MM.1S (cell line): ENCODE data around the gene HS6ST3.
"Not testable (repeated sequence)": the region's sequence is repeated elsewhere in the genome, so short reads cannot be mapped to it uniquely, and the experiment has no call there.

ENCODE experiments used
- DNase-seq: peaks from one replicate; pipeline ENCODE4 v3.0.0-alpha.2; 2015
- H2AFZ ChIP-seq: fragments of 300-600 bp; sonication (generic); 2 replicates; pipeline ENCODE4 v1.6.0; 2016; ENCODE audit warnings: antibody characterized with exemption, low read length
- H3F3A ChIP-seq: fragments of 300-600 bp; sonication (generic); 2 replicates; pipeline ENCODE4 v1.6.1; 2016; ENCODE audit warnings: mild to moderate bottlenecking, antibody characterized with exemption, low read length, moderate library complexity, mixed read lengths; ENCODE audit not compliant: insufficient read depth
- H3K27ac ChIP-seq: fragments of 300-600 bp; sonication (generic); 2 replicates; pipeline ENCODE4 v1.5.1; 2016; ENCODE audit warnings: mild to moderate bottlenecking, low read length
- H3K27me3 ChIP-seq: fragments of 300-600 bp; sonication (generic); replicated peaks from 2 replicates; pipeline ENCODE4 v1.6.0; 2016; ENCODE audit warnings: low read length; ENCODE audit not compliant: insufficient read depth
- H3K36me3 ChIP-seq: fragments of 300-600 bp; sonication (generic); replicated peaks from 2 replicates; pipeline ENCODE4 v1.6.1; 2016; ENCODE audit warnings: mild to moderate bottlenecking, low read length, mixed read lengths; ENCODE audit not compliant: insufficient read depth
- H3K4me1 ChIP-seq: fragments of 300-600 bp; sonication (generic); 2 replicates; pipeline ENCODE4 v1.6.1; 2016; ENCODE audit warnings: low read length, mixed read lengths
- H3K4me2 ChIP-seq: fragments of 300-600 bp; sonication (generic); 2 replicates; pipeline ENCODE4 v1.6.0; 2016; ENCODE audit warnings: low read depth, low read length
- H3K4me3 ChIP-seq: fragments of 300-600 bp; sonication (generic); 2 replicates; pipeline ENCODE4 v1.5.1; 2016; ENCODE audit warnings: low read length, mixed read lengths
- H3K79me2 ChIP-seq: fragments of 300-600 bp; sonication (generic); 2 replicates; pipeline ENCODE4 v1.6.1; 2016; ENCODE audit warnings: mixed run types, low read length, mixed read lengths
- H3K9ac ChIP-seq: fragments of 300-600 bp; sonication (generic); 2 replicates; pipeline ENCODE4 v1.6.1; 2016; ENCODE audit warnings: low read length, mixed read lengths
- H3K9me2 ChIP-seq: fragments of 300-600 bp; sonication (generic); replicated peaks from 2 replicates; pipeline ENCODE4 v1.6.1; 2016; ENCODE audit warnings: mild to moderate bottlenecking, low read length, mixed read lengths; ENCODE audit not compliant: insufficient read depth
- H3K9me3 ChIP-seq: fragments of 300-600 bp; sonication (generic); replicated peaks from 2 replicates; pipeline ENCODE4 v1.6.1; 2016; ENCODE audit warnings: mild to moderate bottlenecking, low read length, mixed read lengths; ENCODE audit not compliant: insufficient read depth
- H4K20me1 ChIP-seq: fragments of 300-600 bp; sonication (generic); 2 replicates; pipeline ENCODE4 v1.6.1; 2016; ENCODE audit warnings: mild to moderate bottlenecking, low read length, moderate library complexity, mixed read lengths; ENCODE audit not compliant: insufficient read depth
- EZH2 ChIP-seq: fragments of 300-600 bp; sonication (generic); optimal IDR thresholded peaks from 2 replicates; pipeline ENCODE3; 2017; ENCODE audit warnings: low read depth, mild to moderate bottlenecking, antibody characterized with exemption, low read length, mixed read lengths
- EZH2phosphoT487 ChIP-seq: fragments of 300-600 bp; sonication (generic); IDR thresholded peaks from 2 replicates; pipeline ENCODE4 v1.6.1; 2018; ENCODE audit warnings: antibody characterized with exemption, low read length
- TF ChIP-seq, protein P1 (sequence below): fragments of 300-600 bp; sonication (generic); IDR thresholded peaks from 2 replicates; pipeline ENCODE4 v1.5.1; 2016; ENCODE audit warnings: antibody characterized with exemption, low read length, mixed read lengths

Gene HS6ST3

DNA sequence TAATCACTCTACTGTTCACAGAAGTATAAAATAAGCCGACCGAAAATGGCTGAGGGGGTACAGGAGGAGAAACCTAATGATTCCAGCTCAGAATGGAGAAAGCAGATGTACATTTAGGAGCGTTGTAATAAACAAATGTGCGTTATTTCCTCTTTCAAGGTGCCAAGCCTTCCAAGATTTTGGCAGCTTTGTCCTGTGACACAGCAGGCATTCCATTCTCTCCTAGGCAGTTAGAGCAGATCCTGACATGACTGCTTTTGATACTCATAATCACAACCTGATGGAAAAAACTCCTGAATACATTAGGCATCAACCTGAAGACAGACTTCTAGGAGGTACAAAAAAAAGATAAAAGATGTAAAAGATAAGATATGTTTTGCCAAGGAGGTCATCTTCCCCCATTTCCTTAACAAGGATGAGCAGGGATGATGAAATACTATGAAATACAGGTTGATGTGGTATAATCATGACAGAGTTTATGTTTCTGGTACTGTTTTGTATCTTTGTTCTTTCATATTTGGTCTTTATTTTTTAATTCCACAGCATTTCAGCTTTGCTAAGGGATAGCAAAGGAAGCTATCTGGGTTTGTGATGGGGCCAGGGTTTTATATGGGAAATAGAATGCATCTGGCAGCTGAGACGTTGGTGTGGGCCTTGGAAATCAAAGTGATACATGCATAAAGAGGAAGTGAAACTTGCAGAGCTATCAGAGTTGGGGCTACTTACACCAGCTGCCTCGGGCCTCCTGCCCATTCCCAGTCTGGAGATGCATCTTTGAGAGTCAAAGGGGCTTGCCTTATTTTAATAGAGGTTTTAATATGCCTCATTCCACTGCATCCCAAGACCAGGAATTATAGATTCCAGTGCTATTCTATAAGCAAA, 681.8 kb downstream of the HS6ST3 start:
- H3F3A ChIP-seq: peaks cover 4% of the 10 kb centered on the region; the same call in 1 of the 2 replicates
- H3K79me2 ChIP-seq: no peaks in the 10 kb centered on the region
- H3K9me3 ChIP-seq: no peaks in the 10 kb centered on the region
- no peaks in the 10 kb centered on the region for H3K36me3 ChIP-seq
- H2AFZ ChIP-seq: 0 out of 2 replicates have a peak overlapping the region, but pooled peaks have one; percentile 11
- H3K9me2 ChIP-seq: no peaks in the 10 kb centered on the region
- H3K4me2 ChIP-seq: peak overlapping the region; percentile 24
- H3K4me1 ChIP-seq: peaks cover 24% of the 10 kb centered on the region
- no peaks in the 10 kb centered on the region for H3K27me3 ChIP-seq
- no peak overlapping the region for H3K4me3 ChIP-seq
- DNase-seq: peak; percentile 69
- TF ChIP-seq, protein P1, sequence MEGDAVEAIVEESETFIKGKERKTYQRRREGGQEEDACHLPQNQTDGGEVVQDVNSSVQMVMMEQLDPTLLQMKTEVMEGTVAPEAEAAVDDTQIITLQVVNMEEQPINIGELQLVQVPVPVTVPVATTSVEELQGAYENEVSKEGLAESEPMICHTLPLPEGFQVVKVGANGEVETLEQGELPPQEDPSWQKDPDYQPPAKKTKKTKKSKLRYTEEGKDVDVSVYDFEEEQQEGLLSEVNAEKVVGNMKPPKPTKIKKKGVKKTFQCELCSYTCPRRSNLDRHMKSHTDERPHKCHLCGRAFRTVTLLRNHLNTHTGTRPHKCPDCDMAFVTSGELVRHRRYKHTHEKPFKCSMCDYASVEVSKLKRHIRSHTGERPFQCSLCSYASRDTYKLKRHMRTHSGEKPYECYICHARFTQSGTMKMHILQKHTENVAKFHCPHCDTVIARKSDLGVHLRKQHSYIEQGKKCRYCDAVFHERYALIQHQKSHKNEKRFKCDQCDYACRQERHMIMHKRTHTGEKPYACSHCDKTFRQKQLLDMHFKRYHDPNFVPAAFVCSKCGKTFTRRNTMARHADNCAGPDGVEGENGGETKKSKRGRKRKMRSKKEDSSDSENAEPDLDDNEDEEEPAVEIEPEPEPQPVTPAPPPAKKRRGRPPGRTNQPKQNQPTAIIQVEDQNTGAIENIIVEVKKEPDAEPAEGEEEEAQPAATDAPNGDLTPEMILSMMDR: no peak
- TF ChIP-seq EZH2: no peak
- no peak for TF ChIP-seq EZH2phosphoT487
- H3K27ac ChIP-seq: peak overlapping the region; percentile 19; the same call in 1 of the 2 replicates
- H4K20me1 ChIP-seq: no peaks in the 10 kb centered on the region
- H3K9ac ChIP-seq: no peak overlapping the region

GRCh38 chr13:96772426-96772825, 682.5 kb downstream of the HS6ST3 start:
- no peaks in the 10 kb centered on the region for H3K79me2 ChIP-seq
- no peak overlapping the region for H3K4me3 ChIP-seq
- no peaks in the 10 kb centered on the region for H3K27me3 ChIP-seq
- no peak overlapping the region for H2AFZ ChIP-seq
- H3K9me3 ChIP-seq: no peaks in the 10 kb centered on the region
- H3K4me2 ChIP-seq: no peak overlapping the region
- peaks cover 20% of the 10 kb centered on the region for H3K4me1 ChIP-seq
- H4K20me1 ChIP-seq: no peaks in the 10 kb centered on the region
- no peaks in the 10 kb centered on the region for H3K9me2 ChIP-seq
- H3K9ac ChIP-seq: no peak overlapping the region
- peaks cover 4% of the 10 kb centered on the region; the same call in 1 of the 2 replicates for H3F3A ChIP-seq
- DNase-seq: no peak
- no peak overlapping the region for H3K27ac ChIP-seq
- no peaks in the 10 kb centered on the region for H3K36me3 ChIP-seq
- no peak for TF ChIP-seq EZH2
- TF ChIP-seq, protein P1: no peak
- no peak for TF ChIP-seq EZH2phosphoT487

DNA sequence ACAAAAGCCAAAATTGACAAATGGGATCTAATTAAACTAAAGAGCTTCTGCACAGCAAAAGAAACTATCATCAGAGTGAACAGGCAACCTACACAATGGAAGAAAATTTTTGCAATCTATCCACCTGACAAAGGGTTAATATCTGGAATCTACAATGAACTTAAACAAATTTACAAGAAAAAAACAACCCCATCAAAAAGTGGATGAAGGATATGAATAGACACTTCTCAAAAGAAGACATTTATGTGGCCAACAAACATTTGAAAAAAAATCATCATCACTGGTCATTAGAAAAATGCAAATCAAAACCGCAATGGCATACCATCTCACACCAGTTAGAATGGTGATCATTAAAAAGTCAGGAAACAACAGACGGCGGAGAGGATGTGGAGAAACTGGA, 688.4 kb downstream of the HS6ST3 start:
- H3K4me1 ChIP-seq, H3K4me2 ChIP-seq, H3K9me2 ChIP-seq, H3F3A ChIP-seq, H3K36me3 ChIP-seq, H3K27me3 ChIP-seq, H3K4me3 ChIP-seq, DNase-seq, H3K9ac ChIP-seq, H4K20me1 ChIP-seq, H2AFZ ChIP-seq, H3K27ac ChIP-seq, H3K9me3 ChIP-seq, H3K79me2 ChIP-seq: not testable (repeated sequence)

GRCh38 chr13:96779691-96780090, 689.8 kb downstream of the HS6ST3 start:
- Histone ChIP-seq H3K79me2 (no peaks in the 10 kb centered on the region), H2AFZ (no peak overlapping the region), H3K4me2 (no peak overlapping the region), H3K9me2 (no peaks in the 10 kb centered on the region), H3K9ac (no peak overlapping the region), H3K4me3 (no peak overlapping the region), H4K20me1 (no peaks in the 10 kb centered on the region), H3K9me3 (no peaks in the 10 kb centered on the region), H3K27ac (no peak overlapping the region), H3F3A (no peaks in the 10 kb centered on the region), H3K4me1 (no peaks in the 10 kb centered on the region), H3K36me3 (no peaks in the 10 kb centered on the region), H3K27me3 (no peaks in the 10 kb centered on the region)
- TF ChIP-seq, protein P1: no peak
- TF ChIP-seq EZH2 (no peak), EZH2phosphoT487 (no peak)
- DNase-seq: no peak
